ENCODE data around the gene DENND1B.

Gene DENND1B

GRCh38 chr1:197735461-197735860 is 39.8 kb downstream of the DENND1B start:
- no peak overlapping the region for H3K9ac ChIP-seq
- H3K4me2 ChIP-seq: no peak overlapping the region
- peaks cover 41% of the 10 kb centered on the region; the same call in 1 of the 2 replicates for H3K79me2 ChIP-seq (ENCODE audit: insufficient read depth, low read depth)
- H2AFZ ChIP-seq (ENCODE audit: low read depth): no peak overlapping the region
- H3K27me3 ChIP-seq (ENCODE audit: insufficient read depth, low read depth): no peaks in the 10 kb centered on the region
- H3K27ac ChIP-seq: no peak overlapping the region
- H3K4me3 ChIP-seq (IDR thresholded peaks at IDR 0.05; ENCODE audit: insufficient read depth, low read depth, low read length): no peak overlapping the region
- H3K4me1 ChIP-seq (ENCODE audit: low read depth, poor library complexity, severe bottlenecking): peaks cover 10% of the 10 kb centered on the region
- TF ChIP-seq CTCF (conservative IDR thresholded peaks at IDR 0.05; ENCODE audit: low read depth, low read length): no peak
- no peaks in the 10 kb centered on the region; the same call in 1 of the 2 replicates for H4K20me1 ChIP-seq (ENCODE audit: insufficient read depth)
- no peaks in the 10 kb centered on the region for H3K36me3 ChIP-seq (ENCODE audit: insufficient read depth)

GRCh38 chr1:197733324-197733723 is 42.0 kb downstream of the DENND1B start:
- Histone ChIP-seq H3K4me3 (IDR thresholded peaks at IDR 0.05; ENCODE audit: insufficient read depth, low read depth, low read length) (no peak overlapping the region), H2AFZ (ENCODE audit: low read depth) (no peak overlapping the region), H3K27ac (no peak overlapping the region), H3K9ac (no peak overlapping the region), H3K36me3 (ENCODE audit: insufficient read depth) (no peaks in the 10 kb centered on the region), H3K79me2 (ENCODE audit: insufficient read depth, low read depth) (peaks cover 24% of the 10 kb centered on the region; the same call in 1 of the 2 replicates), H3K4me2 (no peak overlapping the region), H3K4me1 (ENCODE audit: low read depth, poor library complexity, severe bottlenecking) (no peaks in the 10 kb centered on the region), H3K27me3 (ENCODE audit: insufficient read depth, low read depth) (no peaks in the 10 kb centered on the region), H4K20me1 (ENCODE audit: insufficient read depth) (no peaks in the 10 kb centered on the region; the same call in 1 of the 2 replicates)
- TF ChIP-seq CTCF (conservative IDR thresholded peaks at IDR 0.05; ENCODE audit: low read depth, low read length): no peak

- no peaks in the 10 kb centered on the region for H3K27me3 ChIP-seq (ENCODE audit: insufficient read depth, low read depth)
Observed at GRCh38 chr1:197732187-197732586, 43.1 kb downstream of the DENND1B start.

GRCh38 chr1:197731449-197731848 is 43.8 kb downstream of the DENND1B start:
- Histone ChIP-seq H3K4me2 (no peak overlapping the region), H3K9ac (no peak overlapping the region), H3K27me3 (ENCODE audit: insufficient read depth, low read depth) (no peaks in the 10 kb centered on the region), H2AFZ (ENCODE audit: low read depth) (no peak overlapping the region), H3K36me3 (ENCODE audit: insufficient read depth) (no peaks in the 10 kb centered on the region), H3K4me1 (ENCODE audit: low read depth, poor library complexity, severe bottlenecking) (no peaks in the 10 kb centered on the region), H4K20me1 (ENCODE audit: insufficient read depth) (no peaks in the 10 kb centered on the region), H3K79me2 (ENCODE audit: insufficient read depth, low read depth) (peaks cover 8% of the 10 kb centered on the region; the same call in 1 of the 2 replicates), H3K27ac (no peak overlapping the region), H3K4me3 (IDR thresholded peaks at IDR 0.05; ENCODE audit: insufficient read depth, low read depth, low read length) (no peak overlapping the region)
- no peak for TF ChIP-seq CTCF (conservative IDR thresholded peaks at IDR 0.05; ENCODE audit: low read depth, low read length)

More at GRCh38 chr1:197732187-197732586, 43.1 kb downstream of the DENND1B start:
- H4K20me1 ChIP-seq (ENCODE audit: insufficient read depth): no peaks in the 10 kb centered on the region
- H3K9ac ChIP-seq: no peak overlapping the region
- H3K4me1 ChIP-seq (ENCODE audit: low read depth, poor library complexity, severe bottlenecking): no peaks in the 10 kb centered on the region
- no peak for TF ChIP-seq CTCF (conservative IDR thresholded peaks at IDR 0.05; ENCODE audit: low read depth, low read length)
- H2AFZ ChIP-seq (ENCODE audit: low read depth): no peak overlapping the region
- H3K36me3 ChIP-seq (ENCODE audit: insufficient read depth): no peaks in the 10 kb centered on the region
- no peak overlapping the region for H3K4me3 ChIP-seq (IDR thresholded peaks at IDR 0.05; ENCODE audit: insufficient read depth, low read depth, low read length)
- H3K27ac ChIP-seq: no peak overlapping the region
- H3K4me2 ChIP-seq: no peak overlapping the region
- peaks cover 13% of the 10 kb centered on the region; the same call in 1 of the 2 replicates for H3K79me2 ChIP-seq (ENCODE audit: insufficient read depth, low read depth)
